AG09309 (cell line): Measurements from ENCODE around the gene TRUB2.

Experiments used
- DNase-seq: peaks from one replicate; pipeline ENCODE4 v3.0.0-alpha.2; 2010; ENCODE audit warnings: low read depth
- H3K4me3 ChIP-seq: 2 replicates; pipeline ENCODE4 v1.5.1; 2011; ENCODE audit warnings: mild to moderate bottlenecking, low read depth, low read length, moderate library complexity; ENCODE audit not compliant: control insufficient read depth
- CTCF ChIP-seq: IDR thresholded peaks from 2 replicates; pipeline ENCODE4 v1.5.1; 2011; ENCODE audit warnings: mild to moderate bottlenecking, low read depth, low read length, inconsistent platforms; ENCODE audit not compliant: insufficient read depth, control insufficient read depth; ENCODE audit errors: missing control alignments

The TRUB2 gene

DNA sequence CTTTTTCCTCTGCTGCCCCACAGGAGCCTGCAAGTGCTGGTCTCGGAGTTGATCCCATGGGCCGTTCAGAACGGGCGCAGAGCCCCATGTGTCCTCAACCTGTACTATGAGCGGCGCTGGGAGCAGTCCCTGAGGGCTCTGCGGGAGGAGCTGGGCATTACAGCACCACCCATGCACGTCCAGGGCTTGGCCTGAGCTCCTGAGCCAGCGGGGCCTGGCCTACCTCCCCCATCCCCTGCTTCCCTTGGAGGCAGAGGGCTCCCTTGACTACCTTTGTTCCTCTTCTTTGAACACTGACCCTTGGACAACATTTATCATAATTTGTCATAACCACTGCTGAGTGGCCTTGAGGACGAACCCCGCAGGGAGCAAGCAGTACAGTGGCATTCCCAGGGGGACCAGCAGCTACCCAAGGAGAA is 11.2 kb upstream of the TRUB2 start:
- no peak overlapping the region for H3K4me3 ChIP-seq
- DNase-seq = no peak
- TF ChIP-seq CTCF = no peak

GRCh38 chr9:128325629-128326028 is 3.4 kb upstream of the TRUB2 start:
- no peak for TF ChIP-seq CTCF
- no peak for DNase-seq
- no peak overlapping the region for H3K4me3 ChIP-seq

DNA sequence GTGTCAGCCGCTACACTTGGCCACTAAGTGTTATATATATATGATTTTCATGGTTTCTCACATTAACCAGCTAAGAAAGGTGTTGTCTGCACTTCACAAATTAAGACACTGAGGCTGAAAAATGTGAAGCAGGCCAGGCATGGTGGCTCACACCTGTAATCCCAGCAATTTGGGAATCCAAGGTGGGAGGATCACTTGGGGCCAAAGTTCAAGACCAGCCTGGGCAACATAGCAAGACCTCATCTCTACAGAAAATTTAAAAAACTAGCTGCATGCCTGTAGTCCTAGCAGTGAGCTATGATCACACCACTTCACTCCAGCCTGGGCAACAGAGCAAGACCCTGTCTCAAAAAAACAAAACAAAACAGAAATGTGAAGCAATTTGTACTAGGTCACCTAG is 2.2 kb upstream of the TRUB2 start:
- H3K4me3 ChIP-seq = no peak overlapping the region

GRCh38 chr9:128323791-128324190 is 1.5 kb upstream of the TRUB2 start:
- TF ChIP-seq CTCF = no peak
- DNase-seq = no peak

More for the DNA sequence above, 2.2 kb upstream of the TRUB2 start:
- TF ChIP-seq CTCF = no peak
- DNase-seq = no peak

DNA sequence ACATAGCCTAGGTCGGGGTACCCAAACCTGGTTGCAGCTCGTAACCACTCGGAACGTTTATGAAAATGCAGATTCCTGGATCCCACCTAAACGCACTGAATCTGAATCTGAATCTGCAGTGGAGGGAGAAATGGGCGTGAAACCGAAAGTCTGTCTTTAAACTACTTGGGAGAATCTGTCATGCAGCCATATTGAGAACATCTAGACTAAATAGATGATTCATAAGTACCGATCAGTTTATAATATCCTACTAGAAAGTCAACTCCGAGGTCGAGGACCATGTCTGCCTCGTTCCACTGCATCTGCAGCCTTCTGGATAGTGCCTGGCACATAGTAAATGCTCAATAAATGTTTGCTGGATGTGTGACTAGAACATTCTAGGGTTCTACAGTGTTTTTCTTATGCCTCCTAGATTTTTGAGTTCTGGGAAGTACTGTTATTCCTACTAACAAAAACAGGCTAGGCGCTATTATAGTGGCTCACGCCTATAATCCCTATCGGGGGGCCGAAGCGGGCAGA is 1.0 kb upstream of the TRUB2 start:
- DNase-seq = no peak
- TF ChIP-seq CTCF = no peak
- H3K4me3 ChIP-seq = peak overlapping the region; percentile 92

More at GRCh38 chr9:128323791-128324190, 1.5 kb upstream of the TRUB2 start:
- H3K4me3 ChIP-seq = peak overlapping the region; percentile 92

GRCh38 chr9:128321879-128322403 is 306 bp downstream of the TRUB2 start:
- DNase-seq = no peak
- no peak for TF ChIP-seq CTCF

More at GRCh38 chr9:128321879-128322403, 306 bp downstream of the TRUB2 start:
- peak overlapping the region; percentile 92 for H3K4me3 ChIP-seq
